UCSD-AML1 (cell line): ENCODE results near the gene TMEM115.
"Not testable (repeated sequence)": the region's sequence is repeated elsewhere in the genome, so short reads cannot be mapped to it uniquely, and the experiment has no call there.

Experiments used
- DNase-seq: peaks from one replicate; lab custom pipeline; 2025; ENCODE audit not compliant: unreplicated experiment; lab: John Stamatoyannopoulos, UW

TMEM115 gene

GRCh38 chr3:50319181-50319893 is 40.0 kb downstream of the TMEM115 start:
- no peak for DNase-seq

GRCh38 chr3:50318615-50319014 is 40.7 kb downstream of the TMEM115 start:
- no peak for DNase-seq

- no peak for DNase-seq
These were observed 41.2 kb downstream of the TMEM115 start for GRCh38 chr3:50318163-50318562.

GRCh38 chr3:50317300-50317699 is 42.0 kb downstream of the TMEM115 start:
- DNase-seq, result no peak

- DNase-seq, result no peak
These were observed 42.6 kb downstream of the TMEM115 start for GRCh38 chr3:50316657-50317242.

- DNase-seq, result no peak
These were observed 44.5 kb downstream of the TMEM115 start for GRCh38 chr3:50314816-50315215.

GRCh38 chr3:50314342-50314741 is 45.0 kb downstream of the TMEM115 start:
- no peak for DNase-seq

GRCh38 chr3:50312041-50312440 is 47.3 kb downstream of the TMEM115 start:
- not testable (repeated sequence) for DNase-seq
